Stimulated activated CD8-positive, alpha-beta memory T cell treated with anti-CD3 and anti-CD28 coated beads, Interleukin-12 subunit alpha, Interleukin-12 subunit beta, amount 100 ng/mL, for 24 hours (primary cell): ENCODE results near the gene CCND2.
"Not testable (repeated sequence)": the region's sequence is repeated elsewhere in the genome, so short reads cannot be mapped to it uniquely, and the experiment has no call there.

Source experiments
- DNase-seq: peaks from one replicate; pipeline ENCODE4 v3.0.0-alpha.2; 2020; ENCODE audit errors: extremely low read depth

The CCND2 gene

DNA sequence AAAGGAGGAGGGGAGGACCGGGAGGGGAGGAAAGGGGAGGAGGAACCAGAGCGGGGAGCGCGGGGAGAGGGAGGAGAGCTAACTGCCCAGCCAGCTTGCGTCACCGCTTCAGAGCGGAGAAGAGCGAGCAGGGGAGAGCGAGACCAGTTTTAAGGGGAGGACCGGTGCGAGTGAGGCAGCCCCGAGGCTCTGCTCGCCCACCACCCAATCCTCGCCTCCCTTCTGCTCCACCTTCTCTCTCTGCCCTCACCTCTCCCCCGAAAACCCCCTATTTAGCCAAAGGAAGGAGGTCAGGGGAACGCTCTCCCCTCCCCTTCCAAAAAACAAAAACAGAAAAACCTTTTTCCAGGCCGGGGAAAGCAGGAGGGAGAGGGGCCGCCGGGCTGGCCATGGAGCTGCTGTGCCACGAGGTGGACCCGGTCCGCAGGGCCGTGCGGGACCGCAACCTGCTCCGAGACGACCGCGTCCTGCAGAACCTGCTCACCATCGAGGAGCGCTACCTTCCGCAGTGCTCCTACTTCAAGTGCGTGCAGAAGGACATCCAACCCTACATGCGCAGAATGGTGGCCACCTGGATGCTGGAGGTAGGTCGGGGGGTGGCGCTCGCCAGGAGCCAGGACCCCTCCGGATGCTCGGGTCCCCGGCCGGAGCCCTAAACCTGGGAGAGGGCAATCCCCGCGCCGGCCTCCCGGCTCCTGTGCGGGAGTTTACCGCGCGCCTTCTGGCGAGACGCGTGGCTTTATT, at the start of gene CCND2:
Gene CCND2 (plus strand): TSS at position 111 of the 744 bp plus-strand sequence. CDS start 279 bp downstream, at position 390.
- no peak for DNase-seq

GRCh38 chr12:4224206-4224889, 49.2 kb upstream of the CCND2 start:
- no peak for DNase-seq

DNA sequence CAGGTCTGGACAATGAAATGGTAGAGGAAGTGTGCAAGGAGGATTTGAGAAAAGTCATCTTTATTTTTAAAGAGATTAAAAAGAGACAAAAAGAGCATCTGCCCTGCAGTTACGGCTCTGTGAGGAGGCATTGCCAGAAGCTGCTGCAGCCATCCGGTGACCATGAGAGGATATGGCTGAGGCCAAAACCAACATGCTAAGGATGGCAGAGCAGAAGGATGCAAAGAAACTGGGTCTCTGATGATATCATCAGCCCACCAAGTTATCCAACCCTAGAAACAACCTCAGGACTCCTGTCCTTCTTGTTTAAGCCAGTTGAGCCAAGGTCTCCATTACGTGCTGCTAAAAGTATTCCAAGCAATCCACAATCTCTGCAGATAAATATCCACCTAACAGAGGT, 48.0 kb upstream of the CCND2 start:
- no peak for DNase-seq

GRCh38 chr12:4227046-4227445, 46.5 kb upstream of the CCND2 start:
- DNase-seq = no peak

- no peak for DNase-seq
Measured at GRCh38 chr12:4228122-4228580, 45.4 kb upstream of the CCND2 start.

- DNase-seq = no peak
Measured at GRCh38 chr12:4230526-4230925, 43.0 kb upstream of the CCND2 start.

DNA sequence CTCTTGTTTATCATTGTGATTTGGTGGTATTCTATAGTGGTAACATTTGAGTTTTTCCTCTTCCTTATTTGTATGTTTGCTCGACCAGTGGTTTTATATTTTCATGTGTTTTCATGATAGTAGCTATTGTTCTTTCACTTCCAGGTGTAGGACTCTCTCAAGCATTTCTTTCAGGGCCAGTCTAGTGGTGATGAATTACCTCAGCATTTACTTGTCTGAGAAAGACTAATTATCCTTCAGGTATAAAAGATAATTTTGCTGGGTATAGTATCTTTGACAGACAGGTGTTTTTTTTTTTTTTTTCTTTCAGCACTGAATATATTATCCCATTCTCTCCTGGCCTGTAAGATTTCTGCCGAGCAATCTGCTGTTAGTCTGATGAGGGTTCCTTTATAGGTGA, 35.0 kb upstream of the CCND2 start:
- DNase-seq = no peak

DNA sequence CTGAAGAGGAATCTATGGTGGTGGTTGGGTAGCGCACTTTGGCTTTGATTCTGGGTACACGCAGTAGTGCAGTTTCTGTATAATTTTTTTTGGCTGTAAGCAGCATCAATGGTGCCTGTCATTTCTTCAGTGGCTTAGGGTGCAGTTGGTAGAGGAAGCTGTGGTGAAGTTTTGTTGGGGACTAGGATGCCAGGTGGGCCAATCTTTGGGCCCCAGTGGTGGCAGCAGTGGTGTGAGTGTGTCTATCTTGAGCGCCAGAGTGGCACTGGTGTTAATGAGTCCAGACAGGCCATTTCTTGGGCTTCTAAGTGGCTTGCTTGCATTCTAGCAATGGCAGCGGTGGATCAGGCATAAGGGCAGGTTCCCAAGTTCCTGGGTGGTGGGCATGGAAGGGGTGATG, 33.8 kb upstream of the CCND2 start:
- no peak for DNase-seq

DNA sequence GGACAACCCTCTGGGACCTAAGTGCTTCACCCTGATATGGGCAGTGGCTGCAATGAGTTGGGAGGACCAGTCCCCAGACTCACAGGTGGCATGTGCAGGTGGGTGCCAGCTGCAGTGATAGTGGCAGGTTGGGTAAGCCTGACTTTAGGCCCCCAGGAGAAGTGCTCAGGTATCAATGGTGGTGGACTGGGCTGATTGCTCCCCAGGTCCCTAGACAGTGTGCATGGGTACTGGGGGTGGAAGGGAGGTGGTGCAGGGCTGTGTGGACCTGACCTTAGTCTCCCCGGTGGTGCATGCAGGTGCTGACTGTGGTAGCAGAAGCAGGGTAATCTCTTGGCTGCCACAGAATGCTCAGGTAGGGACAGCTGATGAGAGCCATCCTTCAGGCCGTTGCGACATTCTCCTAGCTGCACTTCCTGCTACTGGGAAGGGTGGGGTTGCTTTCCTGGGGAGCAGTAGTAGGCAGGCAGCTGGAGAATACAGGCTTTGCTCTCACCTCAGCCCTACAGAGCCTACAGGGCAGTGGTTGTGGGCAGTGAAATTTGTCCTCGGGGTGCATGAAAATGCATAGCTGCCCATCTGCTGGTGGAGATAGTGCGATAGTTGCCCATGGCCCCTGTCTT, 33.3 kb upstream of the CCND2 start:
- no peak for DNase-seq

GRCh38 chr12:4240981-4241380, 32.6 kb upstream of the CCND2 start:
- DNase-seq = no peak

- DNase-seq = no peak
Measured at GRCh38 chr12:4241592-4241991, 32.0 kb upstream of the CCND2 start.

DNA sequence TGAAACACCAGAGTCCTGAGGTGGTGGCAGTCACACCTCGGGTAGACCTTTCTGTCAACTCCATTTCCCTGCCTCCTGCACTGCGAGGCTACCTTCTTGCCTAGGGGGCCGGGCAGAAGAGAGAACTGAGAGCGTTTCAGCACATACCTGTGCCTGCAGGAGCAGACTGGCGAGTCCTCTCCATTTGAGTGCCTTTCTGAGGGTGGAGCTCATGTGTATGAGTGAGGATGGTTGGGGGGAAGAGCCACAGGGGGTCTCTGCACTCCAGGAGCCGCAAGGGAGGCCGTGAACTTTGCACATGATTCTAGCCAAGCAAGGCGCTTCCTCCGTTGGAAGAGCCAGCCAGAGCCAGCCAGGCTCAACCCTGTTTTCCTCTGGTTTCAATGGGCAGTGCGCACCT, 31.0 kb upstream of the CCND2 start:
- no peak for DNase-seq

DNA sequence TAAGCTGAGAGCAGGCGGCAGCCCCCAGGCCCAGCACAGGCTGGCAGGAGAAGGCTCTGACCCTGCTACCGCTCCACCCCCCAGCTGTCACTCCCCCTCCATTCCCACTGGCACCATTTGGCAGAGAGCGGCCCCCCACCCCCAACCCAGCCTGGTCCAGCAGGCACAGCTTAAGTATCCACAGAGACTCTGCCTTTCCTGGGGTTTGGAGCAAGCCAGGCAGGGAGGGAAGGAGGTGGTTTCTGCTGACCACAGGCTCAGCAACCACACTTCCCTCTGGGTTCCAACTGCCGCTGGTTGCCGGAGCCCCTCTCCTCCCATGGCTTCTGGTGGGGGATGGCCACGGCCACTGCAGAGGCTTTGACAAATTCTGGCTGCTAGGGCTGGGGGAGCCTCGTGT, 30.5 kb upstream of the CCND2 start:
- DNase-seq = no peak

GRCh38 chr12:4243491-4244100, 30.0 kb upstream of the CCND2 start:
- not testable (repeated sequence) for DNase-seq

DNA sequence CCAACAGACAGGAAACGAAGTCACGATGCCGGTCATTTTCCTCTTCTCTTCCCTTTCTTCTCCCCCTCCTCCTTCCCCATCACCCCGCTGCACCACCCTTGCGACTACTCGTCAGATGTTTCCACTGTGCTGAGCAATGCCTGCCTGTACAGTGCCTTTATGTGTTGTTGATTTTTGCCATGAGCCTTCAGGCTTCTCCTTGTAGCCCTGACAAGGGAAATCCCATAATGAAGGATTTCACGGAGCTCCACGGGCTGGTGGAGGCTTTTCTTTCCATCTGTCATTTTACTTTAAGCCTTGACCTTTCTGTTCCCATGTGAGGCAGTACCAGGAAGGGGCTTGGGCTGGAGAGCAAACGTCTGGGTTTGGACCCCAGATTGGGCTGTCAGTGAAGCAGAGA, 28.7 kb upstream of the CCND2 start:
- no peak for DNase-seq

- no peak for DNase-seq
Measured at GRCh38 chr12:4245446-4245845, 28.1 kb upstream of the CCND2 start.

DNA sequence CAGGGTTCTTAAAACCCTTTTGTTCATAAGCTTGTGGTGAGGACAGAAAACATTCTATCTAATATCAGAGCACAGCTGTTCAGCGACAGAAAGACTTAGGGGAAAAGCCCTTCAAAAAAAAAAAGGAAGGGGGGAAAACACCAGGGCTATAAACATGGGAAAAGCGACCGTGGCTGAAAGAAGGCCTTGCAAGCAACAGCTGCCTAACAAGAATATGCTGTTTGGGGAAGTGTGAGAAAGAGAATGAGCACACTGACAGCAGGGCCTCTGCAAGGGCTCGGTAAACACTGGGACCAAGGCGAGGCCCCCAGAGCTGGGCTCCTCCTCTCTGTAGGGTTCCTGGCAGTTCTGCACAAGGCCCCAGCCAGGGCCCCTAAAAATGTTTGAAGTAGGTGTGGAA, 27.4 kb upstream of the CCND2 start:
- DNase-seq = no peak

GRCh38 chr12:4250691-4251090, 22.9 kb upstream of the CCND2 start:
- DNase-seq = no peak

GRCh38 chr12:4251216-4251891, 22.2 kb upstream of the CCND2 start:
- DNase-seq = no peak

- DNase-seq = no peak
Measured at GRCh38 chr12:4251967-4252366, 21.6 kb upstream of the CCND2 start.

GRCh38 chr12:4252601-4253000, 21.0 kb upstream of the CCND2 start:
- no peak for DNase-seq
